Kidney (tissue), 14 donors: Measurements from ENCODE around the gene PHACTR2. TPM values are rescaled to one million over a fixed set of nuclear protein-coding genes. Genes with fewer than 3 reads are reported as not detected.

ENCODE experiments used
- DNase-seq, 5 donors: peaks; one replicate each; pipeline ENCODE4 v3.0.0-alpha.2; 2013 to 2020
- FAIRE-seq: peaks from 2 replicates; lab custom pipeline; 2012; peaks lifted over from hg19 to GRCh38; lab: Jason Lieb, UNC
- H3K27ac ChIP-seq, 2 donors: one replicate each; pipeline ENCODE4 v1.7.0; 2013; ENCODE audit warnings: low read depth in 2 of 2, low read length in 2 of 2, inconsistent platforms in 1 of 2
- H3K27me3 ChIP-seq: one replicate; pipeline ENCODE4 v1.7.1; 2013; ENCODE audit warnings: low read length, inconsistent platforms; ENCODE audit not compliant: control insufficient read depth, insufficient read depth
- H3K36me3 ChIP-seq, 3 donors: one replicate each; pipeline versions ENCODE4 v1.7.0 to v1.7.1; 2013; ENCODE audit warnings: low read length in 3 of 3, control low read depth in 1 of 3, inconsistent platforms in 1 of 3; ENCODE audit not compliant: insufficient read depth in 3 of 3, control insufficient read depth in 2 of 3
- H3K4me1 ChIP-seq, 3 donors: one replicate each; pipeline versions ENCODE4 v1.7.0 to v1.7.1; 2013; ENCODE audit warnings: low read length in 3 of 3, inconsistent platforms in 1 of 3, low read depth in 1 of 3; ENCODE audit not compliant: control insufficient read depth in 2 of 3, insufficient read depth in 2 of 3
- H3K4me3 ChIP-seq, 3 donors: one replicate each; pipeline versions ENCODE4 v1.7.0 to v1.8.1; 2013; ENCODE audit warnings: low read length in 3 of 3, control low read depth in 1 of 3, inconsistent platforms in 1 of 3
- H3K9ac ChIP-seq, 3 donors: one replicate each; pipeline versions ENCODE4 v1.7.0 to v1.7.1; 2013; ENCODE audit warnings: low read length in 3 of 3, control low read depth in 1 of 3, inconsistent platforms in 1 of 3
- H3K9me3 ChIP-seq, 3 donors: one replicate each; pipeline versions ENCODE4 v1.7.0 to v1.7.1; 2013; ENCODE audit warnings: low read length in 3 of 3, control low read depth in 1 of 3, inconsistent platforms in 1 of 3; ENCODE audit not compliant: control insufficient read depth in 2 of 3, insufficient read depth in 1 of 3
- CTCF ChIP-seq: IDR thresholded peaks from 3 replicates; pipeline ENCODE4 v1.5.1; 2012; ENCODE audit warnings: mild to moderate bottlenecking, moderate library complexity, borderline replicate concordance; ENCODE audit not compliant: insufficient read depth; ENCODE audit errors: extremely low read depth
- intact Hi-C: fragments of 100-400 bp; cut with DNase I; formaldehyde crosslinking; loops from one replicate; pipeline ENCODE4 v1.11.1; 2022
- polyA plus RNA-seq: library from polyadenylated mRNA; stranded (reverse); fragments of 350-450 nt; fragmentation: Illumina TruSeq; extraction: RNeasy Lipid Tissue Mini Kit (QIAGEN cat#74804); gene quantifications from one replicate; pipeline ENCODE4 v1.2.3, GENCODE V29; 2014; ENCODE audit warnings: low read depth, low replicate concordance; ENCODE audit not compliant: insufficient read depth
- total RNA-seq: library from RNA; stranded (reverse); fragmentation: NEBNext Ultra II Directional; extraction: Animal tissue kit (Norgen Biotek cat#: 25700); gene quantifications from one replicate; pipeline ENCODE4 v1.2.1, GENCODE V29; 2021
- donor health status: control.
- donor health status: control.
- donor health status: control.
- donor health status: control.
- donor health status: control.
- donor health status: DM: yes; HTN: yes; CAD: no.
- donor health status: Normal renal cell carcinoma (clear cell type).

Gene PHACTR2
- total and polyA plus RNA-seq, 2 donors from 2014 or later, result 3.5 to 56.1 TPM

- no peaks in the 10 kb centered on the region for H3K9me3 ChIP-seq
- no peak for DNase-seq
- H3K27me3 ChIP-seq, result no peaks in the 10 kb centered on the region
- H3K9ac ChIP-seq, result no peak overlapping the region
- peaks cover 0 to 4% (median 3%) of the 10 kb centered on the region in 3 donors for H3K36me3 ChIP-seq
- FAIRE-seq, result no peak
- no peaks in the 10 kb centered on the region for H3K4me1 ChIP-seq
- no peak overlapping the region for H3K27ac ChIP-seq
- no peak for TF ChIP-seq CTCF
- intact Hi-C loops, result no loop called here
- no peak overlapping the region for H3K4me3 ChIP-seq
These were observed 125.2 kb downstream of the PHACTR2 start for GRCh38 chr6:143802833-143803565.

GRCh38 chr6:143803769-143804568 lies 126.2 kb downstream of the PHACTR2 start:
- H3K4me3 ChIP-seq, result no peak overlapping the region
- H3K4me1 ChIP-seq, result no peaks in the 10 kb centered on the region
- H3K27me3 ChIP-seq, result no peaks in the 10 kb centered on the region
- no peak overlapping the region for H3K9ac ChIP-seq
- no peak for FAIRE-seq
- H3K27ac ChIP-seq, result no peak overlapping the region
- TF ChIP-seq CTCF, result no peak
- intact Hi-C loops, result no loop called here
- no peak for DNase-seq
- peaks cover 0 to 4% (median 3%) of the 10 kb centered on the region in 3 donors for H3K36me3 ChIP-seq
- H3K9me3 ChIP-seq, result no peaks in the 10 kb centered on the region

- FAIRE-seq, result no peak
- intact Hi-C loops, result no loop called here
These were observed 127.1 kb downstream of the PHACTR2 start for GRCh38 chr6:143804835-143805239.

More at GRCh38 chr6:143804835-143805239, 127.1 kb downstream of the PHACTR2 start:
- Histone ChIP-seq H3K4me3 (no peak overlapping the region), H3K27me3 (no peaks in the 10 kb centered on the region), H3K27ac (no peak overlapping the region), H3K36me3 (peaks cover 0 to 4% (median 3%) of the 10 kb centered on the region in 3 donors), H3K9ac (no peak overlapping the region), H3K9me3 (no peaks in the 10 kb centered on the region), H3K4me1 (no peaks in the 10 kb centered on the region)
- TF ChIP-seq CTCF, result no peak
- DNase-seq, result no peak
